Stimulated activated CD4-positive, alpha-beta T cell treated with anti-CD3 and anti-CD28 coated beads, Interleukin-1b, Interleukin-23, amount 100 ng/mL, for 24 hours (primary cell): Measurements from ENCODE around the gene MMP14.

ENCODE experiments used
- DNase-seq, 4 experiments: peaks; one replicate each; pipeline ENCODE4 v3.0.0-alpha.2; 2020; ENCODE audit warnings: low read depth in 4 of 4, low spot score in 1 of 4

Gene MMP14

DNA sequence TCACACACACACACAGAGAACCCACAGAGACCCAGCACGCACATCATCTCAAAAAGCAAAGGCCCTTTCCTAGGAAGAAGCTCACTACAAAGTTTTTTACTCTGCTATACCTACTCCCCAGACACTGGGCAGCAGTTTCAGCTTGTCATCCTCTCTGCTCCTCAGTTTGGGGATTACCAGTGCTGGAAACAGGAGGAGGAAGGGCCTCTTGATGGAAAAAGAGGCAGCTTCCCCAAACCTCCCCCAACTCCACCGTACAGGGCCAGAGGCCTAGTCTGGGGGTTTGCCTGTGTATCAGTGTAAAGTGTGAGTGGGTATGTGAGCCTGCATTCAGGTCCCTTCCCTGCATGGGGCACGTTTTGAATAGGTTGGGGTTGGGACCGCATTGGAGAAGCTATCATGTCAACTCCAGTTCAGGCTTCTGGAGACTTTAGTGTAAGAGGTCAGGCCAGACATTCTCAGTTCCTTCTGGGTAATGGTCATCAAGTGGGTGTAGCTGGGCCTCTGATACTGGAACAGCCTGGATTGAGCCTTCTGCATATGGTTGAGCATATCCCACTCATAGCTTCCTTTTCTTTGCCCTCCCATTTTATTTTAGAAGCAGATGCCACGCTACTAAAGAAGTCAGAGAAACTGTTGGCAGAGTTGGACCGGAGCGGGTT lies 47.8 kb downstream of the MMP14 start:
- DNase-seq = no peak

GRCh38 chr14:22884738-22885523 lies 48.5 kb downstream of the MMP14 start:
- DNase-seq = no peak

- DNase-seq = no peak
Measured at GRCh38 chr14:22885975-22886374, 49.6 kb downstream of the MMP14 start.

GRCh38 chr14:22886500-22887259 lies 50.3 kb downstream of the MMP14 start:
- DNase-seq = peak in 3 of 4 experiments; percentile 13 to 59 (median 49)

DNA sequence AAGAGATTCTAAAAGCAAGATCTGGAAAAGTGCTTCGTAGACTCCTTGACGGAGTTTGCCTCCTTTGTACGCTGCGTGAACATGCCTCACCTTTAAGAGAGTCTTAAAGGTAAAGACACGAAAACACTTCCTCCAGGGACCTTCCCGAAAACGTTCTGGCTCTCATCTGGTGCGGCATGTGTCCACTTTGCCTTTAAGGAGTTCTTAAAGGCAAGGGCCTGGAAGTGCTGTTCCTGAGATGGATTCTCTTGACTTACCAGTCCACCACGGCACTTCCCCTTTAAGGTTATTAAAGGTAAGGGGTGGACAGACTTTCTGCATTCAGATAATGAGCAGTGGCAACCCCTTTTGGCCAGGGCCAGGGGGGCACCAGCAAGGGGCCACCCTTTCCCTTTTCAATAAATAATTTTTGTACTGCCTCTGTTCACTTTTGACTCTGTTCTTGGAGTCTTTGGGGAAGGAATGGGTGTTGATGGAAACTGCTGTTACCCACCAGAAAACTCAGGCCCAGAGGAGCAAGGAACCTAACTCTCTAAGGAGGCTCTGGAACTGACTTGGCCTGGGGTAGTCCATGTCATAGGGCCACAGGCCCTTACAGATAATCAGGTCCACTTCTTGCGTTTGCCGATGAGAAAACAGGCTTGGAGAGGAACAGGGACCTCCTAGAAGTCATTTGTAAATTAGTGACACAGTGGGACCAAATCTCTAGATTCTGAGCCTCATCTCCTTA lies 51.0 kb downstream of the MMP14 start:
- no peak for DNase-seq

GRCh38 chr14:22887990-22888378 lies 51.6 kb downstream of the MMP14 start:
- DNase-seq = peak in 2 of 4 experiments; percentile 24 to 51

DNA sequence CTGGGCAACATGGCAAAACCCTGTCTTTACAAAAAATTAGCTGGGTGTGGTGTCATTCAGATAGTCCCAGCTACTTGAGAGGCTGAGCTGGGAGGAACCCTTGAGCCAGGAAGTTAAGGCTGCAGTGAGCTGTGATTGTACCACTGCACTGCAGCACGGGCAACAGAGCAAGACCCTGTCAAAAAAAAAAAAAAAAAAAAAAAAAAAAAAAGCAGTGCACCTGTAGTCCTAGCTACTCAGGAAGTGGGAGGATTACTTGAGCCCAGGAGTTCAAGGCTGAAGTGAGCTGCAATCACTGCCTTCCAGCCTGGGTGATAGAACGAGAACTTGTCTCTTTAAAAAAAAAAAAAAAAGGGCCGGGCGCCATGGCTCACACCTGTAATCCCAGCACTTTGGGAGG lies 52.3 kb downstream of the MMP14 start:
- no peak for DNase-seq

DNA sequence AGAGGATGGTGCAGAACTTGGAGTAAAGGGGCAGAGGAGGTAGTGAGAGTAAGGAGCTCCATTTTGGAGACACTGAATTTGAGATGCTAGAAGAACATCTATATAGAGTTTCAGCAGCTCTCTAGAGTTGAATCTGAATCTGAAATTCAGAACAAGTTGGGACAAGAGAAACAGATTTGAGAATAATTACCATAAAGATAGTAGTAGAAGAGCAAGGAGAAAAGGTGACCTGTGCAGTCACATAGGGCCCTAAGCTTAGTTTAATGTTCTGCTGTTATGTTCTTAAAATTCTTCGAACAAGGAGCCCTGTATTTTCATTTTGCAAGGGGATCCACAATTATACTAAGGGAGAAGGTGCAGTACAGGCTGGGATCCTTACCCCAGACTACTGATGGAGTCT lies 54.0 kb downstream of the MMP14 start:
- no peak for DNase-seq

- DNase-seq = no peak
Measured at GRCh38 chr14:22892488-22892887, 56.1 kb downstream of the MMP14 start.

DNA sequence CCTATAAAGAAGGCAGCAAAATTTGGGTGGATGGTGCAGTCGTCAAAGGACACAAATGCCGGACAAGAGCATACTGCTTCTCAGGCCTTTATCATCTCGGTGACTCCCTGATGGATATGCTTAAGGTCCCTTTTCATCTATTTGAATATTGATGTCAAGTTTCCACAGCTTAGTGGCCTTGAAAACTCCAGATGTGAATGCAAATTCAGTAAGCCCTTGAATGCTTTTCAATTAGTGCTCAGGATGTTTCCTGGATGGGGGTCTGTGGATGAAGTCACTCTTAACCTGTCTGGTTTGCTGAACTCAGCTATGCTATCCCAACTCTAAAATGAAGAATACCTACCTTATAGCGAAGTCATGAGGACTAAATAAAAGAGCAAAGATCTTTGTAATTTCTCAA lies 57.3 kb downstream of the MMP14 start:
- DNase-seq = no peak

GRCh38 chr14:22895402-22895801 lies 59.0 kb downstream of the MMP14 start:
- DNase-seq = no peak

- DNase-seq = no peak
Measured at GRCh38 chr14:22896356-22896755, 60.0 kb downstream of the MMP14 start.

GRCh38 chr14:22896760-22897159 lies 60.4 kb downstream of the MMP14 start:
- DNase-seq = no peak

DNA sequence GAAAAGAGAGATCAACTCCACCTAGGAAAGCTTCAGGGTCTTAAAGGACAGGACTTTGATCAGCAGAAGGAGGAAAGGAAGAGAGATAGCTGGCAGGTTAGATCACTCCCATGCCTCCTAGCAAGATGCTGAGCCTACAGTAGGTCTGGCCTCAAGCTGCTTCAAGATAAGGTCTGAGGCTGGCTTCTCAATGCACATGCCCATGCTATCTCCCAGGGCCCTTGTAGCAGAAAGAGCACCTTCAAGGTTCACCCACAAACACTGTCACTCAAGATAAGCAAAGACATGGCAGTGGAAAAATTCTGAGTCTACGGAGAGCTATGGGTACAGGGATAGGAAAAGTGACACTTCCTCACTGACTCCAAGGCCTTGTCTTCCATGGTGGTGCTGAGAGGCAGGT lies 61.0 kb downstream of the MMP14 start:
- DNase-seq = no peak
